WTC11 (cell line): Measurements from ENCODE around the gene ZCCHC9.

Experiments used
- FOXJ3 ChIP-seq: sonication (generic); formaldehyde crosslinking; IDR thresholded peaks from 2 replicates; pipeline ENCODE4 v1.9.0; 2021; ENCODE audit warnings: missing genetic modification reagents, mild to moderate bottlenecking, borderline replicate concordance
- TEAD1 ChIP-seq: sonication (generic); formaldehyde crosslinking; IDR thresholded peaks from 2 replicates; pipeline ENCODE4 v1.8.0; 2022; ENCODE audit warnings: mild to moderate bottlenecking, missing genetic modification reagents
- TEAD4 ChIP-seq: sonication (generic); formaldehyde crosslinking; IDR thresholded peaks from 2 replicates; pipeline ENCODE4 v1.8.0; 2022; ENCODE audit warnings: mild to moderate bottlenecking, missing genetic modification reagents
- ZNF121 ChIP-seq: sonication (generic); formaldehyde crosslinking; IDR thresholded peaks from 2 replicates; pipeline ENCODE4 v1.8.0; 2023; ENCODE audit warnings: missing genetic modification reagents
- ZNF423 ChIP-seq: fragments of 250-450 bp; sonication (Bioruptor Pico); IDR thresholded peaks from 2 replicates; pipeline ENCODE4 v2.1.2; 2022; ENCODE audit warnings: mild to moderate bottlenecking, moderate library complexity
- TF ChIP-seq, protein P1 (sequence below): fragments of 200-600 bp; IDR thresholded peaks from 2 replicates; pipeline ENCODE4 v1.8.0; 2022; ENCODE audit warnings: antibody characterized with exemption
- TF ChIP-seq, protein P2 (sequence below): sonication (generic); formaldehyde crosslinking; conservative IDR thresholded peaks from 2 replicates; pipeline ENCODE4 v1.8.1; 2022; ENCODE audit warnings: mild to moderate bottlenecking, missing genetic modification reagents
- TF ChIP-seq, protein P3 (sequence below): fragments of 250-450 bp; sonication (Bioruptor Pico); IDR thresholded peaks from 2 replicates; pipeline ENCODE4 v1.9.0; 2021; ENCODE audit warnings: moderate library complexity, mild to moderate bottlenecking, inconsistent platforms, borderline replicate concordance

DNA sequence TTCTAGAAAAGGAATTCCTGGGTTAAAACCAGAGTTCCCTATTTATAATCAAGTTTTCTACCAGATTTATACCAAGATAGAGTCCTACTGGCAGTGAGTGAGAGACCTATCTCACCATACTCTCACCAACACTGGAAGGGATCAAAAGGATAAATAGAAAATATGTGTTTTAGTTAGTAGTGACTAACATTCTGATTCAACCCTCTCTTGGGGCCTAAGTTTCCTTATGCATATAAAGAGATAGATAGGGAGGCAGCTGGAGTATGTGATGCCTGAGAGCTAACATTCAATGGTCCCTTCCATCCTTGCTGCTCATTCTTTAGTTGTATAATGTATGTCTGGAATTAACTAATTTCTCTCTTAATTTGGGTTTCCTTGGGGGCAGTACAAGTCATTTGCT lies 36.3 kb upstream of the ZCCHC9 start:
- TF ChIP-seq, protein P1, sequence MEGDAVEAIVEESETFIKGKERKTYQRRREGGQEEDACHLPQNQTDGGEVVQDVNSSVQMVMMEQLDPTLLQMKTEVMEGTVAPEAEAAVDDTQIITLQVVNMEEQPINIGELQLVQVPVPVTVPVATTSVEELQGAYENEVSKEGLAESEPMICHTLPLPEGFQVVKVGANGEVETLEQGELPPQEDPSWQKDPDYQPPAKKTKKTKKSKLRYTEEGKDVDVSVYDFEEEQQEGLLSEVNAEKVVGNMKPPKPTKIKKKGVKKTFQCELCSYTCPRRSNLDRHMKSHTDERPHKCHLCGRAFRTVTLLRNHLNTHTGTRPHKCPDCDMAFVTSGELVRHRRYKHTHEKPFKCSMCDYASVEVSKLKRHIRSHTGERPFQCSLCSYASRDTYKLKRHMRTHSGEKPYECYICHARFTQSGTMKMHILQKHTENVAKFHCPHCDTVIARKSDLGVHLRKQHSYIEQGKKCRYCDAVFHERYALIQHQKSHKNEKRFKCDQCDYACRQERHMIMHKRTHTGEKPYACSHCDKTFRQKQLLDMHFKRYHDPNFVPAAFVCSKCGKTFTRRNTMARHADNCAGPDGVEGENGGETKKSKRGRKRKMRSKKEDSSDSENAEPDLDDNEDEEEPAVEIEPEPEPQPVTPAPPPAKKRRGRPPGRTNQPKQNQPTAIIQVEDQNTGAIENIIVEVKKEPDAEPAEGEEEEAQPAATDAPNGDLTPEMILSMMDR: no peak
- TF ChIP-seq ZNF121 (CRISPR knock-in tag) (no peak), ZNF423 (CRISPR knock-in tag) (no peak), TEAD4 (CRISPR knock-in tag) (no peak), TEAD1 (no peak), FOXJ3 (CRISPR knock-in tag) (no peak)
- TF ChIP-seq, protein P2, sequence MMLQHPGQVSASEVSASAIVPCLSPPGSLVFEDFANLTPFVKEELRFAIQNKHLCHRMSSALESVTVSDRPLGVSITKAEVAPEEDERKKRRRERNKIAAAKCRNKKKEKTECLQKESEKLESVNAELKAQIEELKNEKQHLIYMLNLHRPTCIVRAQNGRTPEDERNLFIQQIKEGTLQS (CRISPR knock-in tag): no peak
- TF ChIP-seq, protein P3, sequence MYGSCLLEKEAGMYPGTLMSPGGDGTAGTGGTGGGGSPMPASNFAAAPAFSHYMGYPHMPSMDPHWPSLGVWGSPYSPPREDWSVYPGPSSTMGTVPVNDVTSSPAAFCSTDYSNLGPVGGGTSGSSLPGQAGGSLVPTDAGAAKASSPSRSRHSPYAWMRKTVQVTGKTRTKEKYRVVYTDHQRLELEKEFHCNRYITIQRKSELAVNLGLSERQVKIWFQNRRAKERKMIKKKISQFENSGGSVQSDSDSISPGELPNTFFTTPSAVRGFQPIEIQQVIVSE (CRISPR knock-in tag): no peak
